ENCODE measurements around the gene CCSER2.
"Not testable (repeated sequence)": the region's sequence is repeated elsewhere in the genome, so short reads cannot be mapped to it uniquely, and the experiment has no call there.

The CCSER2 gene

GRCh38 chr10:84321902-84322301 lies 6.5 kb upstream of the CCSER2 start:
- H3K79me2 ChIP-seq (ENCODE audit: insufficient read depth, low read length), result no peaks in the 10 kb centered on the region
- TF ChIP-seq EZH2phosphoT487 (IDR thresholded peaks at IDR 0.05; ENCODE audit: borderline replicate concordance), result no peak
- no peak for TF ChIP-seq CTCF (conservative IDR thresholded peaks at IDR 0.05; ENCODE audit: low read length)
- no peak overlapping the region for H3K4me2 ChIP-seq (ENCODE audit: low read depth, low read length, poor library complexity, severe bottlenecking)
- H3F3A ChIP-seq (ENCODE audit: low read depth), result no peaks in the 10 kb centered on the region
- no peak overlapping the region for H3K9ac ChIP-seq (ENCODE audit: low read depth, low read length, poor library complexity, severe bottlenecking)
- H3K27me3 ChIP-seq (ENCODE audit: insufficient read depth, low read length, poor library complexity, severe bottlenecking), result no peaks in the 10 kb centered on the region
- no peak overlapping the region for H3K4me3 ChIP-seq (ENCODE audit: low read length, poor library complexity, severe bottlenecking)
- H3K36me3 ChIP-seq (ENCODE audit: insufficient read depth, low read length), result no peaks in the 10 kb centered on the region
- no peaks in the 10 kb centered on the region for H4K20me1 ChIP-seq (ENCODE audit: insufficient read depth, low read length, poor library complexity, severe bottlenecking)
- H3K4me1 ChIP-seq (ENCODE audit: insufficient read depth, low read length, poor library complexity, severe bottlenecking), result no peaks in the 10 kb centered on the region
- no peaks in the 10 kb centered on the region for H3K9me3 ChIP-seq (ENCODE audit: insufficient read depth, low read depth, low read length)
- no peak overlapping the region for H2AFZ ChIP-seq (ENCODE audit: low read length)
- H3K9me2 ChIP-seq (replicated peaks; ENCODE audit: low read depth, low read length), result no peaks in the 10 kb centered on the region; the same call in 1 of the 2 replicates

- H3K4me2 ChIP-seq (ENCODE audit: low read depth, low read length, poor library complexity, severe bottlenecking); H3K27me3 ChIP-seq (ENCODE audit: insufficient read depth, low read length, poor library complexity, severe bottlenecking); H4K20me1 ChIP-seq (ENCODE audit: insufficient read depth, low read length, poor library complexity, severe bottlenecking); H2AFZ ChIP-seq (ENCODE audit: low read length); H3K36me3 ChIP-seq (ENCODE audit: insufficient read depth, low read length); H3K4me1 ChIP-seq (ENCODE audit: insufficient read depth, low read length, poor library complexity, severe bottlenecking); H3K79me2 ChIP-seq (ENCODE audit: insufficient read depth, low read length); H3K9me2 ChIP-seq (replicated peaks; ENCODE audit: low read depth, low read length); H3K9ac ChIP-seq (ENCODE audit: low read depth, low read length, poor library complexity, severe bottlenecking); H3K9me3 ChIP-seq (ENCODE audit: insufficient read depth, low read depth, low read length); H3F3A ChIP-seq (ENCODE audit: low read depth); H3K4me3 ChIP-seq (ENCODE audit: low read length, poor library complexity, severe bottlenecking): not testable (repeated sequence)
These were observed 4.8 kb upstream of the CCSER2 start for GRCh38 chr10:84323566-84323965.

GRCh38 chr10:84326995-84327394 lies 1.4 kb upstream of the CCSER2 start:
- not testable (repeated sequence) for H3K9ac ChIP-seq (ENCODE audit: low read depth, low read length, poor library complexity, severe bottlenecking); H3K4me3 ChIP-seq (ENCODE audit: low read length, poor library complexity, severe bottlenecking); H3K9me3 ChIP-seq (ENCODE audit: insufficient read depth, low read depth, low read length); H3K9me2 ChIP-seq (replicated peaks; ENCODE audit: low read depth, low read length); H3F3A ChIP-seq (ENCODE audit: low read depth); H2AFZ ChIP-seq (ENCODE audit: low read length); H3K27me3 ChIP-seq (ENCODE audit: insufficient read depth, low read length, poor library complexity, severe bottlenecking); H3K4me2 ChIP-seq (ENCODE audit: low read depth, low read length, poor library complexity, severe bottlenecking); H3K36me3 ChIP-seq (ENCODE audit: insufficient read depth, low read length)
- H3K79me2 ChIP-seq (ENCODE audit: insufficient read depth, low read length), result peaks cover 26% of the 10 kb centered on the region
- H3K4me1 ChIP-seq (ENCODE audit: insufficient read depth, low read length, poor library complexity, severe bottlenecking), result peaks cover 34% of the 10 kb centered on the region
- H4K20me1 ChIP-seq (ENCODE audit: insufficient read depth, low read length, poor library complexity, severe bottlenecking), result peaks cover 12% of the 10 kb centered on the region

GRCh38 chr10:84329196-84329611 lies 815 bp downstream of the CCSER2 start:
- Histone ChIP-seq H2AFZ (ENCODE audit: low read length) (peak overlapping the region; percentile 80; the same call in 1 of the 2 replicates), H4K20me1 (ENCODE audit: insufficient read depth, low read length, poor library complexity, severe bottlenecking) (peaks cover 12% of the 10 kb centered on the region), H3K4me2 (ENCODE audit: low read depth, low read length, poor library complexity, severe bottlenecking) (peak overlapping the region; percentile 80), H3K9ac (ENCODE audit: low read depth, low read length, poor library complexity, severe bottlenecking) (peak overlapping the region; percentile 61), H3K9me2 (replicated peaks; ENCODE audit: low read depth, low read length) (no peaks in the 10 kb centered on the region), H3F3A (ENCODE audit: low read depth) (no peaks in the 10 kb centered on the region), H3K36me3 (ENCODE audit: insufficient read depth, low read length) (no peaks in the 10 kb centered on the region), H3K79me2 (ENCODE audit: insufficient read depth, low read length) (peaks cover 35% of the 10 kb centered on the region), H3K27me3 (ENCODE audit: insufficient read depth, low read length, poor library complexity, severe bottlenecking) (no peaks in the 10 kb centered on the region), H3K4me1 (ENCODE audit: insufficient read depth, low read length, poor library complexity, severe bottlenecking) (peaks cover 44% of the 10 kb centered on the region), H3K9me3 (ENCODE audit: insufficient read depth, low read depth, low read length) (no peaks in the 10 kb centered on the region), H3K4me3 (ENCODE audit: low read length, poor library complexity, severe bottlenecking) (peak overlapping the region; percentile 76)
- TF ChIP-seq CTCF (conservative IDR thresholded peaks at IDR 0.05; ENCODE audit: low read length), result no peak
- no peak for TF ChIP-seq EZH2phosphoT487 (IDR thresholded peaks at IDR 0.05; ENCODE audit: borderline replicate concordance)

Data from Loucy (cell line).